ENCODE measurements around the gene LMBRD2. TPM values are rescaled to one million over a fixed set of nuclear protein-coding genes. Genes with fewer than 3 reads are reported as not detected.
A peak's percentile ranks its signal among the peaks of the same experiment; 100 is the strongest.

LMBRD2 gene
- total RNA-seq, 1 donor from 2014 or later: 9.9 TPM

GRCh38 chr5:36160617-36161016, 8.9 kb upstream of the LMBRD2 start:
- TF ChIP-seq CTCF (conservative IDR thresholded peaks at IDR 0.05): no peak
- H3K36me3 Mint-ChIP-seq: peaks cover 53% of the 10 kb centered on the region

GRCh38 chr5:36158144-36158543, 6.5 kb upstream of the LMBRD2 start:
- Mint-ChIP-seq H3K4me1 (ENCODE audit: unreplicated experiment) (peaks cover 46% of the 10 kb centered on the region), H3K4me3 (no peak overlapping the region), H3K27me3 (no peaks in the 10 kb centered on the region), H3K27ac (no peak overlapping the region), H3K9me3 (no peaks in the 10 kb centered on the region), H3K36me3 (peaks cover 52% of the 10 kb centered on the region)
- DNase-seq (ENCODE audit: extremely low spot score, unreplicated experiment): no peak
- TF ChIP-seq CTCF (conservative IDR thresholded peaks at IDR 0.05): no peak

More at GRCh38 chr5:36160617-36161016, 8.9 kb upstream of the LMBRD2 start:
- Mint-ChIP-seq H3K9me3 (no peaks in the 10 kb centered on the region), H3K27me3 (no peaks in the 10 kb centered on the region), H3K4me3 (no peak overlapping the region), H3K27ac (no peak overlapping the region), H3K4me1 (ENCODE audit: unreplicated experiment) (peaks cover 32% of the 10 kb centered on the region)
- no peak for DNase-seq (ENCODE audit: extremely low spot score, unreplicated experiment)

GRCh38 chr5:36156619-36157018, 4.9 kb upstream of the LMBRD2 start:
- Mint-ChIP-seq H3K4me3 (peak overlapping the region; percentile 58), H3K27ac (peak overlapping the region; percentile 87), H3K36me3 (peaks cover 37% of the 10 kb centered on the region)

GRCh38 chr5:36156121-36156601, 4.5 kb upstream of the LMBRD2 start:
- H3K4me3 Mint-ChIP-seq: peak overlapping the region; percentile 58
- no peak for TF ChIP-seq CTCF (conservative IDR thresholded peaks at IDR 0.05)
- H3K9me3 Mint-ChIP-seq: no peaks in the 10 kb centered on the region
- H3K27me3 Mint-ChIP-seq: no peaks in the 10 kb centered on the region
- H3K27ac Mint-ChIP-seq: peak overlapping the region; percentile 87
- H3K4me1 Mint-ChIP-seq (ENCODE audit: unreplicated experiment): peaks cover 43% of the 10 kb centered on the region
- H3K36me3 Mint-ChIP-seq: peaks cover 32% of the 10 kb centered on the region
- no peak for DNase-seq (ENCODE audit: extremely low spot score, unreplicated experiment)

More at GRCh38 chr5:36156619-36157018, 4.9 kb upstream of the LMBRD2 start:
- Mint-ChIP-seq H3K4me1 (ENCODE audit: unreplicated experiment) (peaks cover 46% of the 10 kb centered on the region), H3K27me3 (no peaks in the 10 kb centered on the region), H3K9me3 (no peaks in the 10 kb centered on the region)
- DNase-seq (ENCODE audit: extremely low spot score, unreplicated experiment): no peak
- TF ChIP-seq CTCF (conservative IDR thresholded peaks at IDR 0.05): no peak

GRCh38 chr5:36155291-36155690, 3.6 kb upstream of the LMBRD2 start:
- no peak for DNase-seq (ENCODE audit: extremely low spot score, unreplicated experiment)
- Mint-ChIP-seq H3K36me3 (peaks cover 32% of the 10 kb centered on the region), H3K27me3 (no peaks in the 10 kb centered on the region), H3K4me3 (no peak overlapping the region), H3K9me3 (no peaks in the 10 kb centered on the region), H3K27ac (peak overlapping the region; percentile 87), H3K4me1 (ENCODE audit: unreplicated experiment) (peaks cover 50% of the 10 kb centered on the region)
- no peak for TF ChIP-seq CTCF (conservative IDR thresholded peaks at IDR 0.05)

GRCh38 chr5:36153726-36154125, 2.0 kb upstream of the LMBRD2 start:
- no peak for TF ChIP-seq CTCF (conservative IDR thresholded peaks at IDR 0.05)
- H3K27ac Mint-ChIP-seq: peak overlapping the region; percentile 94

More at GRCh38 chr5:36153726-36154125, 2.0 kb upstream of the LMBRD2 start:
- H3K9me3 Mint-ChIP-seq: no peaks in the 10 kb centered on the region
- no peak for DNase-seq (ENCODE audit: extremely low spot score, unreplicated experiment)
- no peaks in the 10 kb centered on the region for H3K27me3 Mint-ChIP-seq
- H3K36me3 Mint-ChIP-seq: peaks cover 25% of the 10 kb centered on the region
- peak overlapping the region; percentile 92 for H3K4me3 Mint-ChIP-seq
- peaks cover 55% of the 10 kb centered on the region for H3K4me1 Mint-ChIP-seq (ENCODE audit: unreplicated experiment)
